Esophagus (tissue), 2 donors: ENCODE data around the gene RAD51B. TPM values are rescaled to one million over a fixed set of nuclear protein-coding genes. Genes with fewer than 3 reads are reported as not detected.
A peak's percentile ranks its signal among the peaks of the same experiment; 100 is the strongest.

Experiments used
- H3K27ac ChIP-seq, 2 donors: one replicate each; pipeline ENCODE4 v1.5.1; 2013; ENCODE audit warnings: low read depth in 2 of 2, mild to moderate bottlenecking in 2 of 2, inconsistent platforms in 1 of 2, low read length in 1 of 2, moderate library complexity in 1 of 2
- H3K27me3 ChIP-seq, 2 donors: one replicate each; pipeline ENCODE4 v1.6.1; 2013; ENCODE audit warnings: low read length in 2 of 2, control low read depth in 1 of 2, mild to moderate bottlenecking in 1 of 2; ENCODE audit not compliant: insufficient read depth in 2 of 2, control insufficient read depth in 1 of 2
- H3K36me3 ChIP-seq, 2 donors: one replicate each; pipeline ENCODE4 v1.6.1; 2013; ENCODE audit warnings: low read length in 1 of 2; ENCODE audit not compliant: control insufficient read depth in 2 of 2, insufficient read depth in 2 of 2
- H3K4me1 ChIP-seq, 2 donors: one replicate each; pipeline ENCODE4 v1.6.1; 2013; ENCODE audit warnings: low read length in 1 of 2; ENCODE audit not compliant: control insufficient read depth in 2 of 2, insufficient read depth in 2 of 2
- H3K4me3 ChIP-seq, 2 donors: one replicate each; pipeline ENCODE4 v1.5.1; 2013; ENCODE audit warnings: low read length in 2 of 2, mild to moderate bottlenecking in 2 of 2, low read depth in 1 of 2, moderate library complexity in 1 of 2
- H3K9me3 ChIP-seq, 2 donors: one replicate each; pipeline ENCODE4 v1.6.1; 2013; ENCODE audit warnings: mild to moderate bottlenecking in 2 of 2, low read depth in 1 of 2, low read length in 1 of 2, moderate library complexity in 1 of 2; ENCODE audit not compliant: control insufficient read depth in 2 of 2, insufficient read depth in 1 of 2
- WGBS, 2 donors: extraction: QIAGEN DNeasy Blood & Tissue Kit; methylation state at CpG; one replicate each; pipeline ENCODE4 v1.1.7; 2013; 5-methylcytosine and 5-hydroxymethylcytosine counted together
- polyA plus RNA-seq, 2 donors: library from polyadenylated mRNA; stranded (reverse); fragments of 200-250 nt; gene quantifications; one replicate each; pipeline ENCODE4 v1.2.3, GENCODE V29; 2013
- donor health status: healthy with polysubstance abuse.
- donor health status: Bipolar disorder and iron deficiency.

The RAD51B gene
- polyA plus RNA-seq, 2 donors: 3.2 to 4.0 TPM

DNA sequence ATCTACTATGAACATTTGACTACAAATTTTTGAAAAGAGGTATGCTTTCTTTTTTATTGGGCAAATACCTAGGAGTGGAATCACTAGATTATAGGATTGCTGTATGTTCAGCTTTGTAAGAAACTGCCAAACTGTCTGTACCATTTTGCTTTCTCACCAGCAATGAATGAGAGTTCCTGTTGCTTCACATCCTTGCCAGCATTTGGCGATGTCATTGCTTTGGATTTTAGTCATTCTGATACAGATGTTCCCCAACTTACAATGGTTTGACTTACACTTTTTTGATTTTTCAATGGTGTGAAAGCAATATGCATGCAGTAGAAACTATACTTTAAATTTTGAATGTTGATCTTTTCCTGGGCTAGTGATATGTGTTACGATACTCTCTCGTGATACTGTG lies 328.7 kb downstream of the RAD51B start:
- peaks cover 0 to 3% of the 10 kb centered on the region in 2 donors for H3K4me1 ChIP-seq
- no peaks in the 10 kb centered on the region for H3K27me3 ChIP-seq
- no peak overlapping the region for H3K27ac ChIP-seq
- no peaks in the 10 kb centered on the region for H3K9me3 ChIP-seq
- no peaks in the 10 kb centered on the region for H3K36me3 ChIP-seq
- H3K4me3 ChIP-seq: no peak overlapping the region
- 95 to 96% methylated on average over 3 of the region's 3 CpGs for WGBS, 2 donors

DNA sequence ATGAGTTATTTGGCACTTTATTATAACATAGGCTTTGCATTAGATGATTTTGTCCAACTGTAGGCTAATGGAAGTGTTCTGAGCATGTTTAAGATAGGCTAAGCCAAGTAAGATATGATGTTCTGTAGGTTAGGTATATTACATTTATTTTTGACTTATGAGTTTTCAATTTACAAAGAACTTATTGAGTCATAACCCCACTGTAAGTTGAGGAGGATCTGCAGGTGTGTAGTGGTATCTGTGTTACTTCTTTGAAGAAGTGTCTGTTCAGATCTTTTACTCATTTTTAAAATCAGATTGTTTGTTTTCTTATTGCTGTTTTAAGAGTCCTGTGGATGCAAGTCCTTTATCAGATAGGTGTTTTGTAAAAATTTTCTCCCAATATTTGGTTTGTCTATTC lies 329.2 kb downstream of the RAD51B start:
- Histone ChIP-seq H3K27me3 (no peaks in the 10 kb centered on the region), H3K4me1 (peaks cover 0 to 3% of the 10 kb centered on the region in 2 donors), H3K27ac (no peak overlapping the region), H3K9me3 (no peaks in the 10 kb centered on the region), H3K4me3 (no peak overlapping the region), H3K36me3 (no peaks in the 10 kb centered on the region)

DNA sequence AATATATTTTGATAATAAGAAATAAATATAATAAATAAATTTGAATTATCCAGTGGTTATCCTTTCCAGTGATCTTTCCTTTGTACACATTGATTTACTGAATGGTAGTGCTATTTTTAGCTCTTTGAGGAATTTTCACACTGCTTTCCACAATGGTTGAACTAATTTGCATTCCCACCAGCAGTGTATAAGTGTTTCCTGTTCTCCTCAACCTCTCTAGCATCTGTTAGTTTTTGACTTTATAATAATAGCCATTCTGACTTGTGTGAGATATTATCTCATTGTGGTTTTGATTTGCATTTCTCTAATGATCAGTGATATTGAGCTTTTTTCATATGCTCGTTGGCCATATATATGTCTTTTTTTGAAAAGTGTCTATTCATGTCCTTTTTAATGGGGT lies 333.7 kb downstream of the RAD51B start:
- no peaks in the 10 kb centered on the region for H3K27me3 ChIP-seq
- H3K4me3 ChIP-seq: no peak overlapping the region
- H3K27ac ChIP-seq: no peak overlapping the region
- WGBS, 2 donors: 83 to 86% methylated on average over 1 of the region's 1 CpG
- H3K36me3 ChIP-seq: no peaks in the 10 kb centered on the region
- H3K9me3 ChIP-seq: no peaks in the 10 kb centered on the region
- H3K4me1 ChIP-seq: no peaks in the 10 kb centered on the region

DNA sequence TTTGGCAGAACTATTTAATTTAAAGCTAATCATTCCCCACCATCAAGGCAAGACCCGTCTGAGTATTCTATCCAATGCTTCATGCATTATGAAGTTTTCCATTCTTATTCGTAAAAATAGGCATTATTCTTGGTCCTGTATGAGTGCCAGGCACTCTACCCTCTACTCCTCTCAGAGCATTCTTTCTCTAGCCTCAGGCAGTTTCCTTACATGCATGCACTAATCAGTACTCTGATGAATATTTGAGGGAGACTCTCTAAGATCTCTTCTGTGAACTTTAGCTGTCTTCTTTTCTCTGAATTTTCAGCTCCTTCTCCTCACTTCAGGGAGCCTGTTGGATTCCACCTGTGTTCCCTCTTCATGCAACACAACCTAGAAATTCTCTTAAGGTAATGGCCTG lies 334.7 kb downstream of the RAD51B start:
- Histone ChIP-seq H3K9me3 (no peaks in the 10 kb centered on the region), H3K4me1 (no peaks in the 10 kb centered on the region), H3K36me3 (no peaks in the 10 kb centered on the region), H3K4me3 (no peak overlapping the region), H3K27ac (no peak overlapping the region), H3K27me3 (no peaks in the 10 kb centered on the region)
- 92 to 98% methylated on average over 2 of the region's 2 CpGs for WGBS, 2 donors

DNA sequence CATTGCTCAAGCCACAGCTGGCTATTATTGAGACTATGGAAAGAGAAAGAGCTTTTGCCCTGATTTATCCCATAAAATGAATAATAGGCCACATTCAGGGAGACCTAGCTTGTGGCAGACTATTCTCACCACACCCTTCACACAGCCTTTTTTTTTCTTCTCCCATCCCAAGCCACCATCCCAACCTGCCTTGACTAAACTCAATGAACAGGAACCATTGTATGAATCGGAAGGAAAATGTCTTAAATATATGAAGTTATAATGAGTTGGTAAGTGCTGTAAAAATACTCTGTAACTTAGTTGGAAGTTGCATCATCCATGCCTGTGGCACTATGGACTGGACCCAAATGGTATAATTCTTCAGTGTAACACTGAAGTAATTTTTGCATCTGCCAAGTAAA lies 338.4 kb downstream of the RAD51B start:
- Histone ChIP-seq H3K27me3 (no peaks in the 10 kb centered on the region), H3K27ac (peak overlapping the region; percentile 42 to 80), H3K4me1 (peaks cover 0 to 1% of the 10 kb centered on the region in 2 donors), H3K9me3 (no peaks in the 10 kb centered on the region), H3K4me3 (no peak overlapping the region), H3K36me3 (no peaks in the 10 kb centered on the region)
- WGBS, 2 donors: 54 to 62% methylated on average over 1 of the region's 1 CpG

DNA sequence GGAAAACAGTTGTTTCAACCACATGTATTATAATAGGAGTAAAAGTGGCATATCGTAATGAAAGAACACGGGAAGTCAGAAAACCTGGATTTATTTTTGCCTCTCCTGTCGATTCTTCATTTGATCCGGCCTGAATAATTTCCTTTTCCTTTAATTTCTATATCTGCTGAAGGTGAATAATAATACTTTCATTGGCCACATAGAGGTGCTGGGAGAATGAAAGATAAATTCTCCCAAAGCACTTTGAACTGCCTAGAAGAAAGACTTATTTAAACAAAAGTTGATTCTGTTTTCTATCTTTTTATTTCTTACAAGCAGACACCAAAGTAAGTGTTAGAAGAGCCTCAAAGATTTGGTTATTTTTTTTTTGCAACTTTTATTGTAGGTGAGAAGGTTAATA lies 339.1 kb downstream of the RAD51B start:
- peaks cover 0 to 1% of the 10 kb centered on the region in 2 donors for H3K4me1 ChIP-seq
- H3K36me3 ChIP-seq: no peaks in the 10 kb centered on the region
- H3K9me3 ChIP-seq: no peaks in the 10 kb centered on the region
- no peaks in the 10 kb centered on the region for H3K27me3 ChIP-seq
- 55 to 65% methylated on average over 4 of the region's 4 CpGs for WGBS, 2 donors
- H3K27ac ChIP-seq: no peak overlapping the region
- H3K4me3 ChIP-seq: no peak overlapping the region

DNA sequence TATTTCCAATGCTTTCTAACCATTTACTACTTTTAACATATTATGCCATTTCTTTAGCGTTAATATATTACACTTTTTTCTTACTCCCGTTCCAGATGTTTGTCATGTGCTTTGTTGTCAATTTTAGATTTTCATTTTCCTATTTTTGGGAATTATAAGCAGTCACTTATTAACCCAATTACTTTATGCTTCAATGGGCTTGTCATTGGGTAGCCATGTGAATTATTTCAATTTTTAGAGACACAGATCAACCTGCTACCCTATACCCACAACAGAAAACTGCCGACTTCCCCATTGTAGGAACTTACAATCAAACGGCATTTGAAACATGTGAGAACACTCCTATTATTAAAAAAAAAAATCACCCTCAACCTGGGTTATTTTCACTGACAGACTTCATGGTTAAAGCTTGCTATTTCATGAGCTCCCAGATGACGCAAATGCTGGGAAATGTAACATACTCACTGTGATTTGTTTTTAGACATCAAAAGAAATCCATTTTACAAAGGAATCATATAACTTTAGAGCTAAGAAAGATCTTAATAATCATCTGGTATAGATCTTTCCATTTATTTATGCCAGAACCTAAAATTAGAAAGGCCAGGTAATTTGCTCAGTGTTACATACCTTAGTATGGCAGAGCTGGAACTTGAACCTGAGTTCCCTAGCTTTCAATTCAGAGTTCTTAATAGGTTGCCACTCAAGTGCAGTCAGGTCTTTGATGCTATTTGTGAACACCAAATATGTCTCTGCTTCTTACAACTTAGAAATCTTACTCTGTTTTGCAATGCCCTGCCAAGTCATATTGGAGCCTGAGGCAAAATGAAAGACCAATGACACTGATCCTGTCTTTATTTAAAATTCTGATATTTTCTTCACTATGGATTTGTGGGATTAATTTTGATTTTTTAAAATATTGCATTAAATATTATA lies 340.4 kb downstream of the RAD51B start:
- Histone ChIP-seq H3K27me3 (no peaks in the 10 kb centered on the region), H3K36me3 (no peaks in the 10 kb centered on the region), H3K27ac (no peak overlapping the region), H3K4me3 (no peak overlapping the region), H3K9me3 (no peaks in the 10 kb centered on the region), H3K4me1 (peaks cover 0 to 1% of the 10 kb centered on the region in 2 donors)
- 92 to 95% methylated on average over 5 of the region's 5 CpGs for WGBS, 2 donors

DNA sequence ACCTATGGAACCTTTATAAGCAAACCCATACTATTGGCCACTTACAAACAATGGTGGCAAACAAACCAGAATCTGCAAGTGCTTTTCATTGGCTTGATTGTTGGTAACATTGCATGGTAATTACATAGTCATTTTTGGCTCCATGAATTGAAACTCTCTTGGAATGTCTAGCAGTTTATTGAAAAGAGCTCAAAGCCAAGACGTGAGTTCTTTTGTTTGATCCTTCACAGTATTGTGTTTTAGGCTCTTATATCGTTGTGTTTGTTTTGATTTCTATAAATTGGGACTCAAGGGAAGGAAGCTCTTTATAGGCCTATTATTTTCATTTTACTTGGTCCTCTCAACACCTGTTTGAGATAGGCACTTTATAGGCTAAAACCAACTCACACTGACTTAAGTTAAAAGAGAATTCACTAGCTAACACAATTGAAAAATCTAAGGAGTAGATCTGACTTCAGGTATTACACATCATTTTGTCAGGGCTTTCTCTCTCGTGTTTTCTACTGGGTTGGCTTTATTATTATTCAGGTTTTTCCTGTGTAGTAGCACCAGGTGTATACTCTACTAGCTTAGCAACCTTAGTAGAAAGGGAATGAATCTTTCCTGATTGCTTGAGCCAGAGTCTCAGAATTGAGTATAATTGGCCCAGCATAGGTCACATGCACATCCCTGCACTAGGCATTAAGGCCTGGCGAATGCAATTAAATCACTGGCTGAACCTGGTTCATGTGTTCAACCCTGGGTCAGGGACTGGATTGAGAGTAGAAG lies 341.4 kb downstream of the RAD51B start:
- Histone ChIP-seq H3K4me3 (no peak overlapping the region), H3K36me3 (no peaks in the 10 kb centered on the region), H3K4me1 (peaks cover 0 to 1% of the 10 kb centered on the region in 2 donors), H3K27me3 (no peaks in the 10 kb centered on the region), H3K27ac (peak overlapping the region; percentile 49 to 52), H3K9me3 (no peaks in the 10 kb centered on the region)
- WGBS, 2 donors: 45 to 65% methylated on average over 4 of the region's 4 CpGs

DNA sequence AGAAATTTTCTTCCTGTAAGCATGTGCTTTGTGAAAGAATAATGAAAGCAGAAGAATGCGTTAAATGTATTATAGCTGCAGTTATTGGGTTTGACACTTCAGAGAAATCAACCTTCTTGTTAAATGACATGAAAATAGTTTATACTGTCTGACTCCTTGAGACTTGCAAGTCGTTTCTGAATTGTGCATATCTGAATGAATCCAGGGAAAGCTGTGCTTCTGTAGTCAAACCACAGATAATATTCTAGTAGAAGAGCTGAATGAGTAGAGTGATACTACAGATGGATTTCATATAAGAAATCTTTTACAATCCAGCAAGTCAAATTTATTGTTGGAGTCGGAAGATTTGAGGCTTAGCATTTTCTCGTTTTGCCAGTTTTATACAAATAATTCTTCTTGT lies 343.3 kb downstream of the RAD51B start:
- H3K27ac ChIP-seq: no peak overlapping the region
- WGBS, 2 donors: 77% methylated on average over 4 of the region's 4 CpGs
- H3K4me1 ChIP-seq: peaks cover 0 to 1% of the 10 kb centered on the region in 2 donors

More for the DNA sequence above, 343.3 kb downstream of the RAD51B start:
- Histone ChIP-seq H3K4me3 (no peak overlapping the region), H3K27me3 (no peaks in the 10 kb centered on the region), H3K36me3 (no peaks in the 10 kb centered on the region), H3K9me3 (no peaks in the 10 kb centered on the region)
